ENCODE data around the gene MAPK9. TPM values are rescaled to one million over a fixed set of nuclear protein-coding genes. Genes with fewer than 3 reads are reported as not detected.

MAPK9 gene
- total RNA-seq, 2 experiments from 2014 or later, result 42.5 to 44.4 TPM

- Mint-ChIP-seq H3K4me1 (no peaks in the 10 kb centered on the region), H3K9me3 (peaks cover 31% of the 10 kb centered on the region), H3K27me3 (no peaks in the 10 kb centered on the region), H3K27ac (no peak overlapping the region), H3K4me3 (no peak overlapping the region), H3K36me3 (ENCODE audit: low read depth) (peaks cover 89% of the 10 kb centered on the region)
- CTCF ChIA-PET, result no interaction called here
- DNase-seq, result no peak
- POLR2A ChIA-PET, result no interaction called here
These were observed 8.8 kb downstream of the MAPK9 start for GRCh38 chr5:180283026-180283615.

GRCh38 chr5:180282281-180282680 is 9.6 kb downstream of the MAPK9 start:
- Mint-ChIP-seq H3K27ac (no peak overlapping the region), H3K36me3 (ENCODE audit: low read depth) (peaks cover 89% of the 10 kb centered on the region), H3K9me3 (peaks cover 35% of the 10 kb centered on the region), H3K27me3 (no peaks in the 10 kb centered on the region), H3K4me3 (no peak overlapping the region), H3K4me1 (no peaks in the 10 kb centered on the region)
- CTCF ChIA-PET, result no interaction called here
- DNase-seq, result no peak
- POLR2A ChIA-PET, result no interaction called here

DNA sequence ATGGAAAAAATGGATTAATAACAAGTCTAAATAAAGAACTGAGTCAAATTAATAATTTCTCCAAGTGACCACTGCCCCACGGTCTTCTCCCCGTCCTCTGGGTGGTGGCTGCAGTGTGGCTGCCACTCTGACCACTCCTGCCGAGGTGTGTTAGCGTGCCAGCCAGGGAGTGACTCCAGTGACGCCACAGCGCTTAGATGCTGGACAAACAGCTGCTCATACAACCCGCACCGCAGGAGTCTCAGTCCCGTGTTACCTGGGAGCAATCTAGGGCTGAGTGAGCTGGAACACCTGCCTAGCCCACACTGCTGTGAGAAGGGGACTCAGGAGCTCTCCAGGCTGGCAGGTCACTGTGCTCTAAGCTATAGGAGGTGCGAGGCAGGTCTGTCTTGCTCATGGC is 10.2 kb downstream of the MAPK9 start:
- no peak for DNase-seq
- Mint-ChIP-seq H3K27me3 (no peaks in the 10 kb centered on the region), H3K4me3 (no peak overlapping the region), H3K36me3 (ENCODE audit: low read depth) (peaks cover 89% of the 10 kb centered on the region), H3K9me3 (peaks cover 36% of the 10 kb centered on the region), H3K4me1 (no peaks in the 10 kb centered on the region), H3K27ac (no peak overlapping the region)
- POLR2A ChIA-PET, result interaction anchor here (0.9 kb wide), 1 partner anchor 9 kb away, joined by 4 read pairs; no protein-coding TSS in a partner anchor
- CTCF ChIA-PET, result interaction anchor here (1.2 kb wide), 1 partner anchor 9 kb away, joined by 3 read pairs; no protein-coding TSS in a partner anchor

DNA sequence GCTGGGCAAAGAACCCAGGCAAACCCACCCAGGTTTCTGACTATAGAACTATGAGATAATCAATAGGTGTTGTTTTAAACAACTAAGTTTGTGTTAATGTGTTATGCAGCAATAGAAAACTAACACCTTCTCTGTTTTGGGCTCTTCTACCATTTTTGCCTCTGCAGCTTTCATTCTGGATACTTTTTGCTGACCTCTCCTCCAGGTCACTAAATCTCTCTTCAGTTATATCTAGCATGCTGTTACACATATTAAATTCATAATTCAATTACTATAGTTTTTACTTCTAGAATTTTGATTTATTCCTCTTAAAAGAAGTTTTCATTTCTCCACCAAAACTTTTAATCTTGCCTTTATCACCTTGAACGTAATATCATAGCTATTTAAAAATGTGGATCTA is 17.2 kb downstream of the MAPK9 start:
- ChIA-PET POLR2A (no interaction called here), CTCF (interaction anchor here (1.7 kb wide), 1 partner anchor 18 kb away, joined by 6 read pairs; no protein-coding TSS in a partner anchor)
- no peak for DNase-seq
- H3K36me3 Mint-ChIP-seq (ENCODE audit: low read depth), result peaks cover 75% of the 10 kb centered on the region
- no peak overlapping the region for H3K27ac Mint-ChIP-seq
- H3K9me3 Mint-ChIP-seq, result peaks cover 47% of the 10 kb centered on the region
- H3K27me3 Mint-ChIP-seq, result no peaks in the 10 kb centered on the region
- H3K4me1 Mint-ChIP-seq, result no peaks in the 10 kb centered on the region
- H3K4me3 Mint-ChIP-seq, result no peak overlapping the region

DNA sequence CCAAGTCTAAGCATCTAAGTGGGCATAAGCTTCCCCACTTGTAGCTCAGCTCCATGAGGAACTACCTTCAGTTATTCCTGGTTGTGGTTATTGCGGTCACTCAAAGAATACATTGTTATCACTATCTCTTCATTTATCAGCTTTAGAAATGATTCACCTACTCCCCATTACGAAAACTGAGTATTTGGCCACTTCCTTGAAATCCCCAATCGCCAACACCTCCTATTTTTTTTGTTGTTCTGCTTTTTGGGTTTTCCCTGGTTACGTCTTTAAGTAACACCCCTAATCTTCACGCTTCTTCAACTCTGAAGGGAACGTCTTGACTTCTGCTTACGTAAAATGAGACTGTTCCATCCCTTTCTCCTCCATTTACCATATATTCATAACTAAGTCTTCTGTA is 20.7 kb downstream of the MAPK9 start:
- Mint-ChIP-seq H3K27me3 (no peaks in the 10 kb centered on the region), H3K4me1 (no peaks in the 10 kb centered on the region), H3K36me3 (ENCODE audit: low read depth) (peaks cover 70% of the 10 kb centered on the region), H3K4me3 (no peak overlapping the region), H3K9me3 (peaks cover 42% of the 10 kb centered on the region), H3K27ac (no peak overlapping the region)
- DNase-seq, result no peak
- ChIA-PET POLR2A (no interaction called here), CTCF (interaction anchor here (0.6 kb wide), 1 partner anchor 21 kb away, joined by 4 read pairs; no protein-coding TSS in a partner anchor)

DNA sequence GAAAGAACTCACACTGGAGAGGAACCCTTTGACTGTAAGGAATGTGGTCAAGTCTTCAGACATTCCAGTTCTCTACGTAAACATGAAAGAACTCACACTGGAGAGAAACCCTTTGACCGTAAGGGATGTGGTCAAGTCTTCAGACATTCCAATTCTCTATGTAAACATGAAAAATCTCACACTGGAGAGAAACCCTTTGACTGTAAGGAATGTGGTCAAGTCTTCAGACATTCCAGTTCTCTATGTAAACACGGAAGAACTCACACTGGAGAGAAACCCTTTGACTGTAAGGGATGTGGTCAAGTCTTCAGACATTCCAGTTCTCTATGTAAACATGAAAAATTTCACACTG is 32.6 kb downstream of the MAPK9 start:
- no peak for DNase-seq
- Mint-ChIP-seq H3K36me3 (ENCODE audit: low read depth) (peaks cover 87% of the 10 kb centered on the region), H3K4me3 (no peak overlapping the region), H3K27me3 (no peaks in the 10 kb centered on the region), H3K4me1 (no peaks in the 10 kb centered on the region), H3K27ac (no peak overlapping the region), H3K9me3 (peaks cover 67% of the 10 kb centered on the region)
- POLR2A ChIA-PET, result no interaction called here
- CTCF ChIA-PET, result no interaction called here

GRCh38 chr5:180253036-180253824 is 38.7 kb downstream of the MAPK9 start:
- no peak for DNase-seq
- Mint-ChIP-seq H3K9me3 (peaks cover 65% of the 10 kb centered on the region), H3K4me3 (no peak overlapping the region), H3K4me1 (no peaks in the 10 kb centered on the region), H3K27me3 (no peaks in the 10 kb centered on the region), H3K36me3 (ENCODE audit: low read depth) (peaks cover 85% of the 10 kb centered on the region), H3K27ac (no peak overlapping the region)
- POLR2A ChIA-PET, result no interaction called here
- CTCF ChIA-PET, result no interaction called here

DNA sequence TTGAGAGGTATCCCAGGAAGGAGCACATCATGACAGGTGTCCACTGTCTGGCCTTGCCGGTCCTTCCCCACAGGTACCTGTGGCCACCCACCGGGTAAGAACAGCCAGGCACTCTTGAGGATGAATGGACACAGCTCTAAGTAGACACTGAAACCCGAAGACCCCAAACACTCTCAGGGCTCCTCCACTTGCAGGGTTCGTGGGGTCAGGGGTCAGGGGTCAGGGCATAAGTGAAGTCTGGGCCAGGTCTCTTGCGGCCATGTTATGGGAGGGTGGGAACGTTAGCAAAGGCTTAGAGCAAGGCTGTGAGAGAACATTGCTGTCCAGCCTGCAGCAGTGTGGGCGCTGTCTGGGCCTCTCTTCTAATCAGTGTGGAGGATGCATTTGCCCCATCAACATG is 40.0 kb downstream of the MAPK9 start:
- H3K9me3 Mint-ChIP-seq, result peaks cover 61% of the 10 kb centered on the region
- CTCF ChIA-PET, result no interaction called here

GRCh38 chr5:180251141-180251540 is 40.7 kb downstream of the MAPK9 start:
- Mint-ChIP-seq H3K27ac (no peak overlapping the region), H3K9me3 (peaks cover 63% of the 10 kb centered on the region), H3K4me1 (no peaks in the 10 kb centered on the region), H3K36me3 (ENCODE audit: low read depth) (peaks cover 91% of the 10 kb centered on the region), H3K4me3 (no peak overlapping the region), H3K27me3 (no peaks in the 10 kb centered on the region)
- ChIA-PET CTCF (no interaction called here), POLR2A (no interaction called here)
- DNase-seq, result no peak

More for the DNA sequence above, 40.0 kb downstream of the MAPK9 start:
- Mint-ChIP-seq H3K4me3 (no peak overlapping the region), H3K36me3 (ENCODE audit: low read depth) (peaks cover 85% of the 10 kb centered on the region), H3K27me3 (no peaks in the 10 kb centered on the region), H3K4me1 (no peaks in the 10 kb centered on the region), H3K27ac (no peak overlapping the region)
- POLR2A ChIA-PET, result no interaction called here
- DNase-seq, result no peak

DNA sequence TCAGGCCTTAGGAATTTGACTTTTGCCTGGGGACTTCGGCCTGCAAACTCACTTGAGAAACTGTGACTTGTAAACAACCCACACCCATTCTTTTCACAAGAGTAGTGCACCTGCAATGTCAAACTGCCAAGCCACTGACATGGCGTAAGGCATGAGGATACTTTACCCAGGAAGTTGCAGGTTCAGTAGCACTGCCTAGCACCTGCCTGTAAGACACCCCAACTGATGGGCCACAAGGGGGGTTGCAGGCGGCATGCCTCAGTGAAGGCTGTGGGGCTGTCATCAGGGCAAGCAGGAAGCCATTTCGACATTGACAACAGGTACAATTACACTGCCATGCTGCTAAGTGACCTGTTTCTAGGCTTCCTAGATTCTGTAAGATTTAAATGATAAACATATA is 41.6 kb downstream of the MAPK9 start:
- peaks cover 62% of the 10 kb centered on the region for H3K9me3 Mint-ChIP-seq
- POLR2A ChIA-PET, result no interaction called here

GRCh38 chr5:180241600-180241999 is 50.3 kb downstream of the MAPK9 start:
- ChIA-PET POLR2A (no interaction called here), CTCF (no interaction called here)
- Mint-ChIP-seq H3K36me3 (ENCODE audit: low read depth) (peaks cover 90% of the 10 kb centered on the region), H3K4me3 (no peak overlapping the region), H3K4me1 (no peaks in the 10 kb centered on the region), H3K27me3 (no peaks in the 10 kb centered on the region), H3K9me3 (peaks cover 35% of the 10 kb centered on the region), H3K27ac (no peak overlapping the region)
- DNase-seq, result no peak

More for the DNA sequence above, 41.6 kb downstream of the MAPK9 start:
- peaks cover 90% of the 10 kb centered on the region for H3K36me3 Mint-ChIP-seq (ENCODE audit: low read depth)
- DNase-seq, result no peak
- no peaks in the 10 kb centered on the region for H3K27me3 Mint-ChIP-seq
- H3K4me3 Mint-ChIP-seq, result no peak overlapping the region
- H3K27ac Mint-ChIP-seq, result no peak overlapping the region
- CTCF ChIA-PET, result no interaction called here
- no peaks in the 10 kb centered on the region for H3K4me1 Mint-ChIP-seq

DNA sequence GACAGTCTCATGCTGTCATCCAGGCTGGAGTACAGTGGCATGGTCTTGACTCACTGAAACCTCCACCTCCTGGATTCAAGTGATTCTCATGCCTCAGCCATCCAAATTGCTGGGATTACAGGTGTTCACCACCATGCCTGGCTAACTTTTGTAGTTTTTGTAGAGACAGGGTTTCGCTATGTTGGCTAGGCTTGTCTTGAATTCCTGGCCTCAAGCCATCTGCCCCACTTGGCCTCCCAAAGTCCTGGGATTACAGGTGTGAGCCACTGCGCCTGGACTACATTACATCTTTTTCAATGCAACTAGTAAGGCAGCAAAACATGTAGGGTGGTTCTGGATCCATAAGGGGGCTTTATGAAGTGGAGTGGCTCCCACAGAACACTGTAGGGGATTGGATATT is 53.3 kb downstream of the MAPK9 start:
- ChIA-PET CTCF (interaction anchor here (0.7 kb wide), 1 partner anchor 22 kb away, joined by 4 read pairs; no protein-coding TSS in a partner anchor), POLR2A (no interaction called here)
- H3K27me3 Mint-ChIP-seq, result no peaks in the 10 kb centered on the region
- H3K27ac Mint-ChIP-seq, result no peak overlapping the region
- H3K4me1 Mint-ChIP-seq, result no peaks in the 10 kb centered on the region
- peaks cover 30% of the 10 kb centered on the region for H3K9me3 Mint-ChIP-seq
- H3K36me3 Mint-ChIP-seq (ENCODE audit: low read depth), result peaks cover 92% of the 10 kb centered on the region
- H3K4me3 Mint-ChIP-seq, result no peak overlapping the region
- no peak for DNase-seq

- Mint-ChIP-seq H3K36me3 (ENCODE audit: low read depth) (peaks cover 78% of the 10 kb centered on the region), H3K4me3 (no peak overlapping the region), H3K4me1 (no peaks in the 10 kb centered on the region), H3K9me3 (peaks cover 20% of the 10 kb centered on the region), H3K27me3 (no peaks in the 10 kb centered on the region), H3K27ac (no peak overlapping the region)
- no peak for DNase-seq
- POLR2A ChIA-PET, result no interaction called here
- CTCF ChIA-PET, result no interaction called here
These were observed 56.0 kb downstream of the MAPK9 start for GRCh38 chr5:180235846-180236245.

DNA sequence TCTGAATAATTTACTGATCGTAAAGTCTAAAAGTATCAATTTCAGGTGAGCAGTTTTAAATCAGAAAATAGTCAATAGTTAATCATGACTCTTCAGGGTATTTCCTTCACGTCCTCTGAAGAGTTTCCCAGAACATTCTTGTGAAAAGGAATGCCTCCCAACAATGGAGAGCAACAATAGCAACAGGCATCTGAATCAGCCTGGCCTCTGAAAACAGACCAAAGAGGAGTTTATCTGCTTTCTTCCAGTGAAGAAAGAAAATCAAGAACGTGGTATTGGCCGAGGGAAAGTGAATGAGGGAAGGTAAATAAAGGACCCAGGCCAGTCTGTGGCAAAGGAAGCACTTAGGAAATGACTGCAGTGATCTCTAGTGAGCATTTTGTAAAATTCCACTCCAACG is 56.8 kb downstream of the MAPK9 start:
- no peaks in the 10 kb centered on the region for H3K4me1 Mint-ChIP-seq
- no peaks in the 10 kb centered on the region for H3K27me3 Mint-ChIP-seq
- H3K4me3 Mint-ChIP-seq, result no peak overlapping the region
- peaks cover 18% of the 10 kb centered on the region for H3K9me3 Mint-ChIP-seq
- ChIA-PET POLR2A (no interaction called here), CTCF (no interaction called here)
- DNase-seq, result no peak
- H3K27ac Mint-ChIP-seq, result no peak overlapping the region
- peaks cover 70% of the 10 kb centered on the region for H3K36me3 Mint-ChIP-seq (ENCODE audit: low read depth)

Data from activated CD4-positive, alpha-beta memory T cell treated with anti-CD3 and anti-CD28 coated beads, Interleukin-2, amount 10 ng/mL, durations not matched to agents 7 days and 5 days (primary cell).